GM12874 (cell line): ENCODE results near the gene INTS7.

ENCODE experiments used
- CTCF ChIP-seq: IDR thresholded peaks from 2 replicates; pipeline ENCODE4 v1.5.1; 2011; ENCODE audit warnings: low read depth, mild to moderate bottlenecking, control low read depth, low read length, moderate library complexity; ENCODE audit not compliant: insufficient read depth

INTS7 gene

GRCh38 chr1:211924256-211924655 lies 111.1 kb downstream of the INTS7 start:
- TF ChIP-seq CTCF, result no peak

- no peak for TF ChIP-seq CTCF
Measured at GRCh38 chr1:211923095-211923494, 112.3 kb downstream of the INTS7 start.

DNA sequence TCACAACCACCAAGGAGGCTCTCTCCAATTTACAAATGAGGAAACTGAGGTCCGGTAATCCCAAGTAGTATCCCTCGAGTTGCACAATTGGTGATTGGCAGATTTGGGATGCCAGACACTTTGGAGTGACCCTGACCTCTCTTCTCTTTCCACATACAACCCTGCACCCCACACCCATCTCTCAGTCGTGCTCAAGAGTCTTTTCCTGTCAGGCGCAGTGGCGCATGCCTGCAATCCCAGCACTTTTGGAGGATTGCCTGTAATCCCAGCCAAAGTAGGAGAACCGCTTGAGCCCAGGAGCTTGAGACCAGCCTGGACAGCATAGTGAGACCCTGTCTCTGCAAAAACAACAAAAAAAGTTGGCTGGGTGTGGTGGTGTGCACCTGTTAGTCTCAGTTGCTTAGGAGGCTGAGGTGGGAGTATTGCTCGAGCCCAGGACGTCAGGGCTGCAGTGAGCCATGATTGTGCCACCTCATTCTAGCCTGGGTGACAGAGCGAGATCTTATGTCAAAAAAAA lies 113.7 kb downstream of the INTS7 start:
- no peak for TF ChIP-seq CTCF

DNA sequence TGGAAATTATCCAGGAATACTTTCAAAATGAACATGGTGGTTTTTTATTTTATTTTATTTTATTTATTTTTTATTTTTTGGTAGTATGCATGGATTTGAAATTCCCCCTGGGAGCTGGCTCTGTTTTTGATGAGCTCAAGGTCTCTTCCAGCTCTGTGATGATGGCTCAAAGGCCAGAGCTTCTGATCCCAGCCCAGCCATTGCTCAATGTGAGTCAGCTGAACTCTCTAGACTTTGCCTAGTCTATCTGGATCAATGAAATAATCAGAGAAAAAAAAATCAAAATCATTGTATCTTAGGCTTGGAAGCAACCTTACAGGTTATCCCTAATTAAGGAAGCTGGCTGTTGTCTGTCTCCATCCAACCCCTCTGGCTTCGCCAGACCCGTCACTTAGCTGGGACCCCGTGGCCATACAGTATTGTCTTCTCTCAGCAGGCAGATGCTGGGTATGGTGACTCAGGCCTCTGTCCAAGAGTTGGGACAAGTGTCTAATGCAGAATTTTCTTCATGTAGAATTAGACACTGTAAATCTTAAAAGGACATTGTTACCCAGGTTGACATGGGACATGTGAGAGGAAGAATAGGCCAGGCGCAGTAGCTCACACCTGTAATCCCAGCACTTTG lies 114.6 kb downstream of the INTS7 start:
- TF ChIP-seq CTCF, result no peak

- no peak for TF ChIP-seq CTCF
Measured at GRCh38 chr1:211920141-211920572, 115.2 kb downstream of the INTS7 start.

DNA sequence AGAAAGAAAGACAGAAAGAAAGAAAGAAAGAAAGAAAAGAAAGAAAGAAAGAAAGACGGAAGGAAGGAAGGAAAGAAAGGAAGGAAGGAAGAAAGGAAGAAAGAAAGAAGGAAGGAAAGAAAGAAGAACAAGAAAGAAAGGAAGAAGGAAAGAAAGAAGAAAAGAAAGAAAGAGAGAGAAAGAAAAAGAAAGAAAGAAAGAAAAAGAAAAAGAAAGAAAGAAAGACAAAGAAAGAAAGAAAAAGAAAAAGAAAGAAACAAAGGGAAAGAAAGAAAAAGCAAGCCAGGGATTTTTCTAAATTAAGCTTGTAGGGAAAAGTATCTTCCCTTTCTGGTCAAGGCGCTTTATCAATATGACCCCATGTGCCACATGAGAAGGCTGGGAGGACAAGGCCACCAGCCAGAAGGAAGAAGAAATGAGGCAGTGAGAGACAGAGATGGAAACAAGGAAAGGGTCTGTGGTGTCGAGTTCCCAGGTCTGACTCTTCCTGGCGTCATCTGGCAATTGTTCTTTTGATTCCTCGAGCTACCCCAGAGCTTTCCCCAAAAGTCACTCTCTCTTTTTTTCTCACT lies 116.4 kb downstream of the INTS7 start:
- no peak for TF ChIP-seq CTCF

DNA sequence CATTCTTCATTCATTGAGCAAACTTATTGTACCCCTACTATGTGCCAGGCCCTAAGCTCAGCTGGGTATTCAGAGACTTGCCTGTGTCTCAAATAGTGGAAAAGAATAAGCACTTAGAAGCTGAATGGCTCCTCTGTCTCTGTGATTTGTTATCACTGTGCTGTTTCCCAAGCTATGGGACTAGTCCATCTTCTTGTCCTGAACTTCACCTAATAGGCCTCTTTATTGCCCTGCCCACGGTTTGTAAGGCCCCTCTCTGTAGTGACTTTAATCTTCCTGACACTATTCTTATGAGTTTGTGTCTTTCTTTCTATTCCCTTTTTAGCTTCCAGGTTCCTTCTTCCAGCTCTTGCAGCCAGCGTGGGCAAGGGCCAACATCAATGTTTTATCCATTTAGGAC lies 119.4 kb downstream of the INTS7 start:
- no peak for TF ChIP-seq CTCF
